Ascending aorta (tissue), 2 donors: Measurements from ENCODE around the gene CTXN1. TPM values are rescaled to one million over a fixed set of nuclear protein-coding genes. Genes with fewer than 3 reads are reported as not detected.

Experiments
- DNase-seq, 2 donors: peaks; one replicate each; pipeline ENCODE4 v3.0.0-alpha.2; 2019; ENCODE audit warnings: low spot score in 2 of 2
- H3K27ac ChIP-seq, 2 donors: fragments of 200-600 bp; sonication (generic); one replicate each; pipeline ENCODE4 v1.5.1; 2016 to 2017; ENCODE audit warnings: mild to moderate bottlenecking in 1 of 2
- H3K27me3 ChIP-seq: fragments of 200-600 bp; sonication (generic); one replicate; pipeline ENCODE4 v1.5.1; 2017
- H3K36me3 ChIP-seq, 2 donors: fragments of 200-600 bp; sonication (generic); one replicate each; pipeline ENCODE4 v1.5.1; 2016
- H3K4me1 ChIP-seq, 2 donors: fragments of 200-600 bp; sonication (generic); one replicate each; pipeline ENCODE4 v1.5.1; 2016 to 2017; ENCODE audit warnings: mild to moderate bottlenecking in 1 of 2
- H3K4me3 ChIP-seq, 2 donors: fragments of 200-600 bp; sonication (generic); one replicate each; pipeline ENCODE4 v1.5.1; 2016 to 2017; ENCODE audit warnings: mild to moderate bottlenecking in 1 of 2
- H3K9me3 ChIP-seq, 2 donors: fragments of 200-600 bp; sonication (generic); one replicate each; pipeline ENCODE4 v1.5.1; 2016
- intact Hi-C: fragments of 100-400 bp; cut with DNase I; formaldehyde crosslinking; loops from one replicate; pipeline ENCODE4 v1.15.1; 2023
- total RNA-seq: library from RNA; depleted of rRNA; stranded (reverse); fragments of >200 nt; gene quantifications from one replicate; pipeline ENCODE4 v1.1.0, GENCODE V29; 2016
- TF ChIP-seq, protein P1 (sequence below), 3 experiments: fragments of 200-600 bp in 2 of 3; fragments of 450-650 bp in 1 of 3; sonication (generic) in 2 of 3; IDR thresholded peaks; one replicate each; pipeline ENCODE4 v1.5.1; 2016 to 2019; ENCODE audit warnings: antibody characterized with exemption in 3 of 3, mild to moderate bottlenecking in 1 of 3, moderate library complexity in 1 of 3

The CTXN1 gene
- total RNA-seq, 1 donor from 2014 or later, result not detected

DNA sequence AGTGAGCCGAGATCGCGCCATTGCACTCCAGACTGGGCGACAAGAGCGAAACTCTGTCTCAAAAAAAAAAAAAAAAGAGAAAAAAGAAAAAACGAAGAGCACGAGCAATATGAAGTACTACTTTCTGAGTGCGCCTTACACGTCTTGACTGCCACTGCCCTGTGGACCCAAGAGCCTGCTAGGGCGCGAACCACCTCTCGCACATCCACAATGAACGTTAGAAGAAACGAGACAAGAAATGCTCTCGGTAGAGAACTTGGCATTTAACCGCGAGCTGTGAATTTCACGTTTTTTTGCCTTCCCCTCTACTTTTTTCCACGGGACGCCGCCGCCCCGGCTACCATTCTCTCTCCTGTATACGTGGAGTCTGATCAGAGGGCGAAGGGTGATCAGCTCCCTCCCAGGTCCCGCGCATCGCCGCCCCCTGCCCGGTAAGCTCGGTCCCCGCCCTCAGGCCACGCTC is 17.1 kb upstream of the CTXN1 start:
- Histone ChIP-seq H3K27me3 (no peaks in the 10 kb centered on the region), H3K4me3 (peak overlapping the region; percentile 58 to 81), H3K4me1 (peaks cover 0 to 13% of the 10 kb centered on the region in 2 donors), H3K9me3 (no peaks in the 10 kb centered on the region), H3K36me3 (peaks cover 17 to 19% of the 10 kb centered on the region in 2 donors), H3K27ac (peak overlapping the region; percentile 91 to 93)
- no peak for DNase-seq
- intact Hi-C loops, result loop anchor here (1.0 kb wide), 3 partner anchors 14 to 40 kb away; partner anchors contain the start of genes MAP2K7 and SNAPC2
- TF ChIP-seq, protein P1, sequence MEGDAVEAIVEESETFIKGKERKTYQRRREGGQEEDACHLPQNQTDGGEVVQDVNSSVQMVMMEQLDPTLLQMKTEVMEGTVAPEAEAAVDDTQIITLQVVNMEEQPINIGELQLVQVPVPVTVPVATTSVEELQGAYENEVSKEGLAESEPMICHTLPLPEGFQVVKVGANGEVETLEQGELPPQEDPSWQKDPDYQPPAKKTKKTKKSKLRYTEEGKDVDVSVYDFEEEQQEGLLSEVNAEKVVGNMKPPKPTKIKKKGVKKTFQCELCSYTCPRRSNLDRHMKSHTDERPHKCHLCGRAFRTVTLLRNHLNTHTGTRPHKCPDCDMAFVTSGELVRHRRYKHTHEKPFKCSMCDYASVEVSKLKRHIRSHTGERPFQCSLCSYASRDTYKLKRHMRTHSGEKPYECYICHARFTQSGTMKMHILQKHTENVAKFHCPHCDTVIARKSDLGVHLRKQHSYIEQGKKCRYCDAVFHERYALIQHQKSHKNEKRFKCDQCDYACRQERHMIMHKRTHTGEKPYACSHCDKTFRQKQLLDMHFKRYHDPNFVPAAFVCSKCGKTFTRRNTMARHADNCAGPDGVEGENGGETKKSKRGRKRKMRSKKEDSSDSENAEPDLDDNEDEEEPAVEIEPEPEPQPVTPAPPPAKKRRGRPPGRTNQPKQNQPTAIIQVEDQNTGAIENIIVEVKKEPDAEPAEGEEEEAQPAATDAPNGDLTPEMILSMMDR (IDR thresholded peaks at IDR 0.05), result no peak

DNA sequence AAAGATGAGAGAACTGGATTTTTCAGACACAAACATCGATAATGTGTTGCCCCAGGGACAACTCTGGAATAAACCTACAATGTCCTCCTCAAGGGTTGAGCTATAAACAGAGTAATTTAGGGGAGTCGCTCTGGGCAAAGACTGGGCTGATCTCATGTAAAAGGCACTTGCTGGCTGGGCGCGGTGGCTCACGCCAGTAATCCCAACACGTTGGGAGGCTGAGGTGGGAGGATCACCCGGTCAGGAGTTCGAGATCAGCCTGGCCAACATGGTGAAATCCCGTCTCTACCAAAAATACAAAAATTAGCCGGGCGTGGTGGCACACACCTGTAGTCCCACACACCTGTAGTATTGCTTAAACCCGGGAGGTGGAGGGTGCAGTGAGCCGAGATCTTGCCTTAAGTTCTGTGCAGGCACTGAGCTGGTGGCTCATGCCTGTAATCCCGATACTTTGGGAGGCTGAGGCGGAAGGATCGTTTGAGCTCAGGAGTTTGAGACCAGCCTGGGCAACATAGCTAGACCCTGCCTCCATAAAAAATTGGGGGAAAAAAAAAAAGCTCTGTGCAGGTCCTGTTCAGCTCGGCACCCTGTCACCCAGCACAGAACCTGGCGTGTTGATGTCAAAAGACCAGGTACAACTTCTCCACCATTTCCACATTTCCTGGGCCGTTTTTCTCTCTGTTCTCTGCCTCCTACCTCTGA is 16.1 kb upstream of the CTXN1 start:
- TF ChIP-seq, protein P1 (IDR thresholded peaks at IDR 0.05), result no peak
- no peak for DNase-seq
- Histone ChIP-seq H3K36me3 (peaks cover 27 to 29% of the 10 kb centered on the region in 2 donors), H3K4me1 (peaks cover 0 to 13% of the 10 kb centered on the region in 2 donors), H3K9me3 (no peaks in the 10 kb centered on the region), H3K27me3 (no peaks in the 10 kb centered on the region), H3K27ac (no peak overlapping the region), H3K4me3 (peak overlapping the region; percentile 58 to 81)
- intact Hi-C loops, result no loop called here

DNA sequence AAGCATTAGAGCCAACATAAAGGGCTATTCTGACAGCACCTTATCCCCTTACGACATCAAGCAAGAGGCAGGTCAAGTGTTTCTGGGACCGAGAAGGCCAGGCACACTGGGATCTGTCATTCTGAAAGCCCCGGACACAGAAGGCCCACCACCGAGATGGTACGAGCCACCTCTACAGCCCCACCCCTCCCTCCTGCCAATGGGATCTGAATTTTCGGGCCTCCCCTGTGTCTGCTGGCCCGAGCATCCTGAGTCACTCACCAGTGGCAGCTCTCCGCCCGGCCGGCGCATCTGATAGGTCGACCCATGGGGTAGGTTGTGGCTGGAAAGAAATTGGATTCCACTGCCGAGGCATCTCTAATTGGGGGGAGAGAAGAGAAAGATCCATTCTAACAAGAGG is 14.9 kb upstream of the CTXN1 start:
- no peak for DNase-seq
- Histone ChIP-seq H3K36me3 (peaks cover 39 to 41% of the 10 kb centered on the region in 2 donors), H3K9me3 (no peaks in the 10 kb centered on the region), H3K27me3 (no peaks in the 10 kb centered on the region), H3K4me3 (no peak overlapping the region), H3K4me1 (peaks cover 0 to 13% of the 10 kb centered on the region in 2 donors), H3K27ac (no peak overlapping the region)
- intact Hi-C loops, result no loop called here
- TF ChIP-seq, protein P1 (IDR thresholded peaks at IDR 0.05), result no peak

DNA sequence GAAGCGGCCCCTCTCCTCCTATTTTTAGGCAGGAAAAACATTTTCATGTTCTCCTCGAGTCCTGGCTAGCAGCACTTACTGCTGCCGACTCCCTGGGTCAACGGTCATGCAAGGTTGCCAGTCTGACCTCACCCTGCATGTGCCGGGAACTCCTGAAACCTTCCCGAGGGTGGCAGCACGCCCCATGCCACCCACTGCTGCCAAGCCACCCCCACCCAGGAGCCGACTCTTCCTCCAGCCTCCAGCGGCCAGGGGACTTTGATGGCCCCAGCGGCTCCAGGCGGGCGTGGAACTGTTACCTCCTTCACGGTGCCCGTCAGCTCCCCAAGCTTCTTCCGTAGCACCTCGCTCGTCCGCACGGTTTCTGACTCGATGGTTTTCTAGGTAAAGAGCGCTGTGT is 8.8 kb upstream of the CTXN1 start:
- DNase-seq, result no peak
- Histone ChIP-seq H3K27ac (no peak overlapping the region), H3K4me3 (no peak overlapping the region), H3K27me3 (no peaks in the 10 kb centered on the region), H3K36me3 (peaks cover 75 to 76% of the 10 kb centered on the region in 2 donors), H3K9me3 (no peaks in the 10 kb centered on the region), H3K4me1 (peaks cover under 1 to 18% of the 10 kb centered on the region in 2 donors)
- intact Hi-C loops, result no loop called here
- TF ChIP-seq, protein P1 (IDR thresholded peaks at IDR 0.05), result no peak

DNA sequence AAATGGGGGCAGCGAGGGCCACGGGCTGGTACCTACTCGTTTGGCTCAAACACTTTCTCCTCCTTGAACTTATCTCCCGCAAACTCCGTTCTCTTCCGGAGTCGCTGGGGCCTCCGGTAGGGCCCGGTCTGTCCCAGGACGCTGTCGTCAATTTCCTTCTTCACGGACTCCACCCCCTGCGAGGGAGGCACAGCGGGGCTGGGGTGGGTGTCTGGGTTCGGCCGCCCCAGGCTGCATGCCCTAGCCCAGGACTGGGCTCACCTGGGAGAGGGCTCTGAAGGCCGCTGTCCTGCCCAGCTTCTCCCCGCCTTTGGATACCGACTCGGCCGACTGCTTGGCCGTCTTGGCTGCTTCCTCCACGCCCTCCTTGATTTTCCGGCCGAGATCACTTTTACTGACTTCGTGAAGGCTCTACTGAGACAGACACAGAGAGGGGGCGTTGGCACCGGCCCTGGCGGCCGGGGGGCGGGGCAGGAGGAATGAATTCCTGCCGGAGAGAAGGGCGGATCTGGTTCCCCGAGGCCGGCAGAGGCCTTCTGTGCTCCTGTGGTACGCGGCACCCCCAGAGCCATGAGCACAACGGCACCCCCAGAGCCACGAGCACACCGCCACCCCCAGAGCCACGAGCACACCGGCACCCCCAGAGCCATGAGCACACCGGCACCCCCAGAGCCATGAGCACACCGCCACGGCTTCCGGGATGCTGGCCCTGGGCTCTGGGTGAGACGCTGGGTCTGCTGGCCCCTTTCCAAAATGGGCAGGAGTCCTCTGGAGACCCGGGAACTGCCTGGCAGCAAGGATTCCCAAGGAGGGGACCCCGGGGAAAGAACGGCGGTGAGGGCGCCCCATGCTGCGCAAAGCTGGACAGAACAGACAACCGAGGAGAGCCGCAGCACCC is 8.1 kb upstream of the CTXN1 start:
- Histone ChIP-seq H3K27me3 (no peaks in the 10 kb centered on the region), H3K36me3 (peaks cover 73 to 76% of the 10 kb centered on the region in 2 donors), H3K9me3 (no peaks in the 10 kb centered on the region), H3K27ac (no peak overlapping the region), H3K4me1 (peaks cover 7 to 25% of the 10 kb centered on the region in 2 donors), H3K4me3 (no peak overlapping the region)
- DNase-seq, result no peak
- TF ChIP-seq, protein P1 (IDR thresholded peaks at IDR 0.05), result no peak
- intact Hi-C loops, result no loop called here
